Esophagus squamous epithelium (tissue), 4 donors: ENCODE results near the gene ARMC8.

ENCODE experiments used
- POLR2A ChIP-seq, 4 donors: fragments of 450-650 bp; IDR thresholded peaks; one replicate each; pipeline ENCODE4 v1.6.1; 2017; ENCODE audit warnings: antibody characterized with exemption in 4 of 4, mild to moderate bottlenecking in 4 of 4, moderate library complexity in 3 of 4
- TF ChIP-seq, protein P1 (sequence below), 6 experiments: fragments of 450-650 bp in 4 of 6; fragments of 200-600 bp in 2 of 6; sonication (generic) in 2 of 6; IDR thresholded peaks; one replicate each; pipeline ENCODE4 v1.5.1; 2016 to 2019; ENCODE audit warnings: antibody characterized with exemption in 6 of 6, mild to moderate bottlenecking in 4 of 6, moderate library complexity in 4 of 6

DNA sequence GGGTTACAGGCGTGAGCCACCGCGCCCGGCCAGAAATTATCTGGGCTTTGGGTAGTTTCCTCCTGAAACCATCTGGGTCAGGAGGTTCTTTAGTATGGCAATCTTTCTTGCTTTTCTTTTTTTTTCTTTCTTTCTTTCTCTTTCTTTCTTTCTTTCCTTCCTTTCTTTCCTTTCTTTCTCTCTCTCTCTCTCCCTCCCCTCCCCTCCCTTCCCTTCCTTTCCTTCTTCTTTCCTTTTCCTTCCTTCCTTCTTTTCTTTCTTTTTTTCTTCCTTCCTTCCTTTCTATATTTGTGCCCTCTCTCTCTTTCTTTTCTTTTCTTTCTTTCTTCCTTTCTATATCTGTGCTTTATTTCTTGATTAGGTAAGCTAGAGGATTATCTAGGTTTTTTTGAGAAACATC lies 29.4 kb upstream of the ARMC8 start:
- TF ChIP-seq, protein P1, sequence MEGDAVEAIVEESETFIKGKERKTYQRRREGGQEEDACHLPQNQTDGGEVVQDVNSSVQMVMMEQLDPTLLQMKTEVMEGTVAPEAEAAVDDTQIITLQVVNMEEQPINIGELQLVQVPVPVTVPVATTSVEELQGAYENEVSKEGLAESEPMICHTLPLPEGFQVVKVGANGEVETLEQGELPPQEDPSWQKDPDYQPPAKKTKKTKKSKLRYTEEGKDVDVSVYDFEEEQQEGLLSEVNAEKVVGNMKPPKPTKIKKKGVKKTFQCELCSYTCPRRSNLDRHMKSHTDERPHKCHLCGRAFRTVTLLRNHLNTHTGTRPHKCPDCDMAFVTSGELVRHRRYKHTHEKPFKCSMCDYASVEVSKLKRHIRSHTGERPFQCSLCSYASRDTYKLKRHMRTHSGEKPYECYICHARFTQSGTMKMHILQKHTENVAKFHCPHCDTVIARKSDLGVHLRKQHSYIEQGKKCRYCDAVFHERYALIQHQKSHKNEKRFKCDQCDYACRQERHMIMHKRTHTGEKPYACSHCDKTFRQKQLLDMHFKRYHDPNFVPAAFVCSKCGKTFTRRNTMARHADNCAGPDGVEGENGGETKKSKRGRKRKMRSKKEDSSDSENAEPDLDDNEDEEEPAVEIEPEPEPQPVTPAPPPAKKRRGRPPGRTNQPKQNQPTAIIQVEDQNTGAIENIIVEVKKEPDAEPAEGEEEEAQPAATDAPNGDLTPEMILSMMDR (IDR thresholded peaks at IDR 0.05): no peak
- no peak for TF ChIP-seq POLR2A (IDR thresholded peaks at IDR 0.05)
